Testis (tissue), 2 donors: Measurements from ENCODE around the gene MYH13.

Experiments used
- POLR2A ChIP-seq: fragments of 450-650 bp; IDR thresholded peaks from one replicate; pipeline ENCODE4 v1.6.1; 2017; ENCODE audit warnings: antibody characterized with exemption, mild to moderate bottlenecking, moderate library complexity
- TF ChIP-seq, protein P1 (sequence below), 3 experiments: fragments of 450-650 bp in 2 of 3; fragments of 200-600 bp in 1 of 3; sonication (generic) in 1 of 3; IDR thresholded peaks; one replicate each; pipeline ENCODE4 v1.5.1; 2016 to 2019; ENCODE audit warnings: antibody characterized with exemption in 3 of 3, mild to moderate bottlenecking in 2 of 3, moderate library complexity in 1 of 3

DNA sequence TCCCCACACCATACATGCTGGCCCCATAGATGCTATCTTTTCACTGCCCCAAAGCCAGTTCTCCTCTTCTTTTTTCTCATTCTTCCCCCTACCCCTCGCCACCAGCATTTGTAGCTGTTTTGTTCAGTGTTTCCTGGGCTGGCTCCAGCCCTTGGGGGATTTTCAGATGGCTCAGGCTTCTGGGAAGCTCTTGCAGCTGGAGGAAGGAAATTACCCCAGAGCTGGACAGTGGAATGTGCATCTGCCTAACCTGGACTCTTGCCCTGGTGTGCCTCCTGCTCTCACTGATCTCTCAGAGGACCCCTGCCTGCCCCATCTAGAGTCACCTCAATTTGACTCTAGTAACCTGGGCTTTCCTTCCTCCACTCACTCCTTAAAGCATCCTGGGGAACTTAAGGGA, 82.8 kb downstream of the MYH13 start:
- TF ChIP-seq, protein P1, sequence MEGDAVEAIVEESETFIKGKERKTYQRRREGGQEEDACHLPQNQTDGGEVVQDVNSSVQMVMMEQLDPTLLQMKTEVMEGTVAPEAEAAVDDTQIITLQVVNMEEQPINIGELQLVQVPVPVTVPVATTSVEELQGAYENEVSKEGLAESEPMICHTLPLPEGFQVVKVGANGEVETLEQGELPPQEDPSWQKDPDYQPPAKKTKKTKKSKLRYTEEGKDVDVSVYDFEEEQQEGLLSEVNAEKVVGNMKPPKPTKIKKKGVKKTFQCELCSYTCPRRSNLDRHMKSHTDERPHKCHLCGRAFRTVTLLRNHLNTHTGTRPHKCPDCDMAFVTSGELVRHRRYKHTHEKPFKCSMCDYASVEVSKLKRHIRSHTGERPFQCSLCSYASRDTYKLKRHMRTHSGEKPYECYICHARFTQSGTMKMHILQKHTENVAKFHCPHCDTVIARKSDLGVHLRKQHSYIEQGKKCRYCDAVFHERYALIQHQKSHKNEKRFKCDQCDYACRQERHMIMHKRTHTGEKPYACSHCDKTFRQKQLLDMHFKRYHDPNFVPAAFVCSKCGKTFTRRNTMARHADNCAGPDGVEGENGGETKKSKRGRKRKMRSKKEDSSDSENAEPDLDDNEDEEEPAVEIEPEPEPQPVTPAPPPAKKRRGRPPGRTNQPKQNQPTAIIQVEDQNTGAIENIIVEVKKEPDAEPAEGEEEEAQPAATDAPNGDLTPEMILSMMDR (IDR thresholded peaks at IDR 0.05) = no peak
- TF ChIP-seq POLR2A = no peak
